Chondrocyte (in vitro differentiated cells): Measurements from ENCODE around the gene NAA50. TPM values are rescaled to one million over a fixed set of nuclear protein-coding genes. Genes with fewer than 3 reads are reported as not detected.

Experiments used
- DNase-seq: peaks from one replicate; pipeline ENCODE4 v3.0.0; 2021; ENCODE audit warnings: mixed read lengths, low spot score
- H3K27ac Mint-ChIP-seq: one replicate; pipeline ENCODE4 v1.8.0; 2021; ENCODE audit warnings: mild to moderate bottlenecking, moderate library complexity, mixed read lengths; ENCODE audit not compliant: unreplicated experiment
- H3K27me3 Mint-ChIP-seq: 2 replicates; pipeline ENCODE4 v1.8.0; 2021; ENCODE audit warnings: low read depth, mixed read lengths
- H3K36me3 Mint-ChIP-seq: 2 replicates; pipeline ENCODE4 v1.8.0; 2021; ENCODE audit warnings: low read depth, mixed read lengths
- H3K4me1 Mint-ChIP-seq: 2 replicates; pipeline ENCODE4 v1.8.0; 2021; ENCODE audit warnings: low read depth, mild to moderate bottlenecking, mixed read lengths
- H3K4me3 Mint-ChIP-seq: one replicate; pipeline ENCODE4 v1.8.0; 2021; ENCODE audit warnings: mild to moderate bottlenecking, moderate library complexity, mixed read lengths; ENCODE audit not compliant: unreplicated experiment
- H3K9me3 Mint-ChIP-seq: 2 replicates; pipeline ENCODE4 v1.8.0; 2021; ENCODE audit warnings: low read depth, mixed read lengths
- CTCF ChIP-seq: fragments of 200-600 bp; sonication (generic); IDR thresholded peaks from 2 replicates; pipeline ENCODE4 v1.5.0; 2021; ENCODE audit warnings: antibody characterized with exemption, mild to moderate bottlenecking, moderate library complexity
- total RNA-seq: library from RNA; stranded (reverse); gene quantifications from 3 replicates; pipeline ENCODE4 v1.2.1, GENCODE V29; 2021

Gene NAA50
- total RNA-seq, 1 donor from 2014 or later: 71.8 TPM

- H3K27ac Mint-ChIP-seq: peak overlapping the region; percentile 22
- peaks cover 12% of the 10 kb centered on the region for H3K36me3 Mint-ChIP-seq
- peaks cover 4% of the 10 kb centered on the region for H3K9me3 Mint-ChIP-seq
- H3K4me1 Mint-ChIP-seq: no peaks in the 10 kb centered on the region
- no peak for DNase-seq
- TF ChIP-seq CTCF: no peak
- H3K27me3 Mint-ChIP-seq: no peaks in the 10 kb centered on the region
- no peak overlapping the region for H3K4me3 Mint-ChIP-seq
These were observed 67.3 kb downstream of the NAA50 start for GRCh38 chr3:113678773-113679172.

- Mint-ChIP-seq H3K4me3 (no peak overlapping the region), H3K4me1 (no peaks in the 10 kb centered on the region), H3K27me3 (no peaks in the 10 kb centered on the region), H3K9me3 (no peaks in the 10 kb centered on the region), H3K36me3 (peaks cover 13% of the 10 kb centered on the region), H3K27ac (no peak overlapping the region)
- no peak for TF ChIP-seq CTCF
- no peak for DNase-seq
These were observed 68.3 kb downstream of the NAA50 start for GRCh38 chr3:113677737-113678136.

- no peaks in the 10 kb centered on the region for H3K4me1 Mint-ChIP-seq
- no peak overlapping the region for H3K4me3 Mint-ChIP-seq
- H3K9me3 Mint-ChIP-seq: no peaks in the 10 kb centered on the region
- H3K36me3 Mint-ChIP-seq: peaks cover 13% of the 10 kb centered on the region
- H3K27me3 Mint-ChIP-seq: no peaks in the 10 kb centered on the region
- no peak overlapping the region for H3K27ac Mint-ChIP-seq
- no peak for DNase-seq
- no peak for TF ChIP-seq CTCF
These were observed 69.8 kb downstream of the NAA50 start for GRCh38 chr3:113676261-113676660.

- TF ChIP-seq CTCF: no peak
- Mint-ChIP-seq H3K4me3 (no peak overlapping the region), H3K4me1 (peaks cover 11% of the 10 kb centered on the region), H3K9me3 (no peaks in the 10 kb centered on the region), H3K27me3 (no peaks in the 10 kb centered on the region), H3K27ac (no peak overlapping the region), H3K36me3 (peaks cover 15% of the 10 kb centered on the region)
- DNase-seq: no peak
These were observed 72.5 kb downstream of the NAA50 start for GRCh38 chr3:113673593-113673992.

- peak overlapping the region; percentile 47 for H3K4me3 Mint-ChIP-seq
These were observed 78.0 kb downstream of the NAA50 start for GRCh38 chr3:113668015-113668414.

More at GRCh38 chr3:113668015-113668414, 78.0 kb downstream of the NAA50 start:
- TF ChIP-seq CTCF: no peak
- Mint-ChIP-seq H3K4me1 (peaks cover 22% of the 10 kb centered on the region), H3K27ac (peak overlapping the region; percentile 53), H3K9me3 (no peaks in the 10 kb centered on the region), H3K36me3 (peaks cover 8% of the 10 kb centered on the region), H3K27me3 (no peaks in the 10 kb centered on the region)
- no peak for DNase-seq

Other genes with a start within 250 kb of the NAA50 start
- 8.8 to 19.5 TPM (median 9.3 TPM) in 3 replicates for gene SPICE1, start 231.1 kb downstream of the NAA50 start, total RNA-seq
- gene SIDT1, start 213.7 kb downstream of the NAA50 start, total RNA-seq: not detected in 3 replicates
- 8.6 to 12.5 TPM (median 9.0 TPM) in 3 replicates for gene USF3, start 49.6 kb downstream of the NAA50 start, total RNA-seq
- gene ATP6V1A, start 786 bp upstream of the NAA50 start, total RNA-seq: 63.1 to 85.7 TPM (median 65.4 TPM) in 3 replicates
- gene GRAMD1C, start 92.5 kb upstream of the NAA50 start, total RNA-seq: 1.2 to 2.3 TPM (median 1.6 TPM) in 3 replicates
- 0.31 to 0.95 TPM (median 0.37 TPM) in 3 replicates for gene ZDHHC23, start 201.8 kb upstream of the NAA50 start, total RNA-seq